Trophoblast cell (in vitro differentiated cells and primary cell): ENCODE results near the gene ZNF70.

Experiments
- DNase-seq, 2 donors: peaks; one replicate each; pipeline ENCODE4 v3.0.0-alpha.2; 2016
- H2AFZ ChIP-seq: 2 replicates; pipeline ENCODE4 v1.6.1; 2013; ENCODE audit warnings: low read length, moderate library complexity, mild to moderate bottlenecking; ENCODE audit not compliant: insufficient read depth, poor library complexity
- H2AK5ac ChIP-seq: 2 replicates; pipeline ENCODE4 v1.6.1; 2013; ENCODE audit warnings: mild to moderate bottlenecking, low read length
- H2BK120ac ChIP-seq: 2 replicates; pipeline ENCODE4 v1.6.1; 2013; ENCODE audit warnings: low read length, mild to moderate bottlenecking, moderate library complexity; ENCODE audit not compliant: insufficient read depth, poor library complexity
- H2BK12ac ChIP-seq: 2 replicates; pipeline ENCODE4 v1.6.1; 2013; ENCODE audit warnings: mild to moderate bottlenecking, low read length, moderate library complexity
- H2BK5ac ChIP-seq: 2 replicates; pipeline ENCODE4 v1.6.1; 2013; ENCODE audit warnings: low read length, low read depth, moderate library complexity, mild to moderate bottlenecking; ENCODE audit not compliant: poor library complexity
- H3K14ac ChIP-seq: 2 replicates; pipeline ENCODE4 v1.6.1; 2013; ENCODE audit warnings: mild to moderate bottlenecking, low read length
- H3K18ac ChIP-seq: 2 replicates; pipeline ENCODE4 v1.6.1; 2013; ENCODE audit warnings: mild to moderate bottlenecking, low read length
- H3K23ac ChIP-seq: 2 replicates; pipeline ENCODE4 v1.6.1; 2013; ENCODE audit warnings: low read length
- H3K27ac ChIP-seq: 2 replicates; pipeline ENCODE4 v1.5.1; 2013; ENCODE audit warnings: low read depth, mild to moderate bottlenecking, inconsistent platforms, low read length, moderate library complexity
- H3K27me3 ChIP-seq: 2 replicates; pipeline ENCODE4 v1.6.1; 2013; ENCODE audit warnings: inconsistent platforms, mild to moderate bottlenecking, low read length, moderate library complexity; ENCODE audit not compliant: insufficient read depth
- H3K36me3 ChIP-seq, 2 experiments: 1 replicate in 1 of 2; 2 replicates in 1 of 2; pipeline ENCODE4 v1.6.1; 2013; ENCODE audit warnings: low read length in 2 of 2, mild to moderate bottlenecking in 2 of 2, moderate library complexity in 1 of 2; ENCODE audit not compliant: insufficient read depth in 2 of 2, control insufficient read depth in 1 of 2
- H3K4ac ChIP-seq: 2 replicates; pipeline ENCODE4 v1.6.1; 2013; ENCODE audit warnings: low read depth, mild to moderate bottlenecking, low read length, moderate library complexity
- H3K4me1 ChIP-seq, 2 experiments: 1 replicate in 1 of 2; 2 replicates in 1 of 2; pipeline ENCODE4 v1.6.1; 2013; ENCODE audit warnings: low read length in 2 of 2, mild to moderate bottlenecking in 2 of 2, moderate library complexity in 1 of 2; ENCODE audit not compliant: insufficient read depth in 2 of 2, control insufficient read depth in 1 of 2
- H3K4me2 ChIP-seq: 2 replicates; pipeline ENCODE4 v1.6.1; 2013; ENCODE audit warnings: inconsistent platforms, mild to moderate bottlenecking, low read length, moderate library complexity
- H3K4me3 ChIP-seq: 2 replicates; pipeline ENCODE4 v1.5.1; 2013; ENCODE audit warnings: mild to moderate bottlenecking, low read depth, low read length, inconsistent platforms
- H3K79me1 ChIP-seq: one replicate; pipeline ENCODE4 v1.6.1; 2013; ENCODE audit warnings: low read length
- H3K79me2 ChIP-seq: 2 replicates; pipeline ENCODE4 v1.6.1; 2013; ENCODE audit warnings: low read length, mild to moderate bottlenecking; ENCODE audit not compliant: control insufficient read depth, insufficient read depth, poor library complexity
- H3K9ac ChIP-seq: 2 replicates; pipeline ENCODE4 v1.6.1; 2013; ENCODE audit warnings: mild to moderate bottlenecking, low read length
- H3K9me3 ChIP-seq: 2 replicates; pipeline ENCODE4 v1.6.1; 2013; ENCODE audit warnings: low read depth, mild to moderate bottlenecking, control low read depth, inconsistent platforms, low read length; ENCODE audit not compliant: insufficient read depth
- H4K12ac ChIP-seq: 2 replicates; pipeline ENCODE4 v1.6.1; 2013; ENCODE audit warnings: low read depth, mild to moderate bottlenecking, low read length, moderate library complexity
- H4K8ac ChIP-seq: 2 replicates; pipeline ENCODE4 v1.6.1; 2013; ENCODE audit warnings: low read depth, mild to moderate bottlenecking, low read length, moderate library complexity
- H4K91ac ChIP-seq: one replicate; pipeline ENCODE4 v1.6.1; 2013; ENCODE audit warnings: low read depth, mild to moderate bottlenecking, low read length, moderate library complexity
- WGBS: extraction: QIAGEN DNeasy Blood & Tissue Kit; methylation state at CpG from one replicate; pipeline ENCODE4 v1.1.7; 2013; ENCODE audit warnings: missing lambda C conversion rate; ENCODE audit not compliant: insufficient read length, insufficient coverage; ENCODE audit errors: extremely low coverage; 5-methylcytosine and 5-hydroxymethylcytosine counted together

Gene ZNF70

DNA sequence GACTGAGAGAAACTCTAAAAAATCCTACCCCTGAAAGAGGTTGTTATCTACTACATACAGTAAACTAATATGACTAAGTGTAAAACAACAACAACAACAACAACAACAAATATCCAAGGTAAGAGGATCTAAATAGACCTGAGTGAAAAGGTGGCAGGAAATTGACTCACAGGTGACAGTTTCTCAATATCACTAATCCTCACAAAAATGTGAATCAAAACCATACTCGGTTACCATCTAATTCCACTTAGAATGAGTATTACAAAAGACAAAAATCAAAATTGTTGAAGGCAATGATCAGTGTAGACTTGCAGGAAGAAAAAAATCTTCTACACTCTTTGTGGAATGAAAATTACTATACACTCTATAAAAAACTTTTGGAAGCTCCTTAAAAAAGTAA, 42.6 kb downstream of the ZNF70 start:
- no CpG with 5 or more reads among the region's 1 CpG for WGBS
- H2AFZ ChIP-seq = no peak overlapping the region
- no peak for DNase-seq
- no peak overlapping the region for H2BK12ac ChIP-seq
- no peak overlapping the region for H3K27ac ChIP-seq
- no peaks in the 10 kb centered on the region for H3K79me1 ChIP-seq
- H3K4me2 ChIP-seq = no peak overlapping the region
- no peaks in the 10 kb centered on the region for H3K4me1 ChIP-seq
- H3K27me3 ChIP-seq = no peaks in the 10 kb centered on the region
- no peak overlapping the region for H2AK5ac ChIP-seq
- no peak overlapping the region for H3K4me3 ChIP-seq
- no peak overlapping the region for H4K8ac ChIP-seq
- no peak overlapping the region for H3K9ac ChIP-seq
- H3K9me3 ChIP-seq = no peaks in the 10 kb centered on the region
- H3K4ac ChIP-seq = no peak overlapping the region
- no peak overlapping the region for H3K18ac ChIP-seq
- no peaks in the 10 kb centered on the region for H3K79me2 ChIP-seq
- H3K14ac ChIP-seq = no peak overlapping the region
- H3K23ac ChIP-seq = no peak overlapping the region
- H3K36me3 ChIP-seq = peaks cover 20 to 57% of the 10 kb centered on the region in 2 experiments
- H4K91ac ChIP-seq = no peak overlapping the region
- H2BK5ac ChIP-seq = no peak overlapping the region
- no peak overlapping the region for H2BK120ac ChIP-seq
- H4K12ac ChIP-seq = no peak overlapping the region

DNA sequence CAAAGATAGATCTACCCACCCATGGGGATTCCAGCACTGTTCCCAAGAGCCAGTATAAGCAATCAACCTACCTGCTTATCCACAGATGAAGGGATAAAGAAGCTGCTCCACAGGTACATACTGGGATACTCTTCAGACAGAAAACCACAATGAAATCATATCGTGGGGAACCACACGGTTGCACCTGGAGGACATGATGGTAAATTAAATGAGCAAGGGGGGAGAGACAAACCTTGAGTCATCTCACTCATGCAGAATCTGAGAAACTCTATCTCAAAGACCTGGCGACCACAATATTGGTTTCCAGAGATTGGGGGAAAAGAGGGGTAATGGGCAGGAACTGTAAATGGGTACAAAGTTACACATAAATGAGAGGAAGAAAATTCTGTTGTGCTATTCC, 45.6 kb downstream of the ZNF70 start:
- no peak overlapping the region for H4K12ac ChIP-seq
- H3K27me3 ChIP-seq = no peaks in the 10 kb centered on the region
- no peak overlapping the region for H2BK120ac ChIP-seq
- no peak overlapping the region for H3K4ac ChIP-seq
- H3K79me1 ChIP-seq = no peaks in the 10 kb centered on the region
- no peak for DNase-seq
- no CpG with 5 or more reads among the region's 3 CpGs for WGBS
- H2AK5ac ChIP-seq = no peak overlapping the region
- H3K9me3 ChIP-seq = no peaks in the 10 kb centered on the region
- H3K4me2 ChIP-seq = no peak overlapping the region
- H3K79me2 ChIP-seq = no peaks in the 10 kb centered on the region
- H3K23ac ChIP-seq = no peak overlapping the region
- no peak overlapping the region for H3K27ac ChIP-seq
- H3K9ac ChIP-seq = no peak overlapping the region
- H3K4me1 ChIP-seq = no peaks in the 10 kb centered on the region
- no peak overlapping the region for H2BK12ac ChIP-seq
- H4K91ac ChIP-seq = no peak overlapping the region
- no peak overlapping the region for H3K14ac ChIP-seq
- H2BK5ac ChIP-seq = no peak overlapping the region
- H4K8ac ChIP-seq = no peak overlapping the region
- peaks cover 15 to 51% of the 10 kb centered on the region in 2 experiments for H3K36me3 ChIP-seq
- H3K4me3 ChIP-seq = no peak overlapping the region
- H2AFZ ChIP-seq = no peak overlapping the region
- no peak overlapping the region for H3K18ac ChIP-seq

DNA sequence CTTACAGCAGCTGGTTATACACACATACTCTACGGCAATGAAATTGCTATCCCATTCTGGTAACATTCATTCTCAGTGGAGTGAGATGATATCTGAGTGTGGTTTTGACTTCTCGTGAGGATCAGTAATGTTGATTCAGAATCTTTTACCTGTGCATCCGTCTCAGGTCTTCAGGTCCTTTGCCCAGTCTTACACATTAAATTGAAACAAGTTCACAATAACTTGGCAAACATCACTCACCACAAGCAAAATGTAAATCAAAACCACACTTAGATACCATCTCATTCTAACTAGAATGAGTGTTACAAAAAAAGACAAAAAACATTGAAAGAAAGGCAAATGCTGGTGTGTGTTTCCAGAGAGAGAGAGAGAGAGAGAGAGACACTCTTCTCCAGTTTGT, 46.1 kb downstream of the ZNF70 start:
- Histone ChIP-seq H3K9me3 (no peaks in the 10 kb centered on the region), H2AFZ (no peak overlapping the region), H4K12ac (no peak overlapping the region), H3K4ac (no peak overlapping the region), H3K27me3 (no peaks in the 10 kb centered on the region), H3K79me1 (no peaks in the 10 kb centered on the region), H4K8ac (no peak overlapping the region), H3K18ac (no peak overlapping the region), H3K14ac (no peak overlapping the region), H3K9ac (no peak overlapping the region), H2BK5ac (no peak overlapping the region), H2AK5ac (no peak overlapping the region), H3K4me3 (no peak overlapping the region), H3K79me2 (no peaks in the 10 kb centered on the region), H4K91ac (no peak overlapping the region), H2BK120ac (no peak overlapping the region), H3K4me2 (no peak overlapping the region), H2BK12ac (no peak overlapping the region), H3K27ac (no peak overlapping the region), H3K4me1 (no peaks in the 10 kb centered on the region), H3K36me3 (peaks cover 15 to 47% of the 10 kb centered on the region in 2 experiments), H3K23ac (no peak overlapping the region)
- no CpG with 5 or more reads among the region's 3 CpGs for WGBS
- no peak for DNase-seq

DNA sequence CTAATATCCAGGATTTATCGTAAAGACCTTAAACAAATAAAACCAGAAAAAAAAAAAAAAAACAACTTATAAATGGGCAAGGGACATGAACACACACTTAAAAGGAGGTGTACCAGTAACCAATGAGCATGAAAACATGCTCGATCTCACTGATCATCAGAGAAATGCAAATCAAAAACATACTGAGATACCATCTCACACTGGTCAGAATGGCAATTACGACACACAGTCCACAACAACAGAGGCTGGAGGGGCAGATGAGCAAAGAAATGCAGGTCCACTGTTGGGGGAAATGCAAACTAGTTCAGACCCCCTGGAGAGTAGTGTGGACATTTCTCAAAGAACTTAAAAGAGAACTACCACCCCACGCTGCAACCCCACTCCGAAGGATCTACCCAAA, 46.9 kb downstream of the ZNF70 start:
- Histone ChIP-seq H3K18ac (no peak overlapping the region), H3K4ac (no peak overlapping the region), H4K8ac (no peak overlapping the region), H3K9ac (no peak overlapping the region), H2AFZ (no peak overlapping the region), H3K23ac (no peak overlapping the region), H3K36me3 (peaks cover 13 to 44% of the 10 kb centered on the region in 2 experiments), H3K27me3 (no peaks in the 10 kb centered on the region), H3K14ac (no peak overlapping the region), H3K4me2 (no peak overlapping the region), H3K4me1 (no peaks in the 10 kb centered on the region), H3K4me3 (no peak overlapping the region), H4K91ac (no peak overlapping the region), H2BK12ac (no peak overlapping the region), H3K27ac (no peak overlapping the region), H2BK5ac (no peak overlapping the region), H3K79me1 (no peaks in the 10 kb centered on the region), H4K12ac (no peak overlapping the region), H2BK120ac (no peak overlapping the region), H3K79me2 (no peaks in the 10 kb centered on the region), H3K9me3 (no peaks in the 10 kb centered on the region), H2AK5ac (no peak overlapping the region)
- WGBS = no CpG with 5 or more reads among the region's 5 CpGs
- peak in 1 of 2 donors; percentile 5 for DNase-seq
